ENCODE data around the gene GPR61.

The GPR61 gene

DNA sequence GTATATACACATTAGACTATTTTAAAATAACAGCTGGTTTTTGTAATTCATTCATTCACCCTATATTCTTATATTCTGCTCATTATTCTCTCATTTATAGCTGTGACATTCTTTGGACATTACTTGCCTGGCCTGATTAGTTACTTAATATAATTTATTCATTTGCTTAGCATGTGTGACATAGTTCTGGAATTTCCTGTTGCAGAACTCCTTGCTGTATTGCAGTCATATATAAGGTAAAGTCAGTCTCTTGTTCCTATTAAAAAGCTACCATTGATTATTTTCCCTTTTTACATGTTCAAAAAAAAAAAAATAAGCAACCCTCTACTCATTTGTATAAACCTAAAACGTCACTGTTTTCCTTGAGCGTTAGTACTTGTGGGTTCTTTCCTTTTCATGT lies 55.9 kb downstream of the GPR61 start:
- 84 to 98% methylated on average over 2 of the region's 2 CpGs for WGBS, 2 experiments
- Histone ChIP-seq H3K36me3 (ENCODE audit: control insufficient read depth, insufficient read depth, low read length) (peaks cover 15% of the 10 kb centered on the region), H3K27ac (ENCODE audit: insufficient read depth, low read depth, low read length, poor library complexity, severe bottlenecking) (no peak overlapping the region), H3K9me3 (ENCODE audit: control insufficient read depth, low read length) (no peaks in the 10 kb centered on the region), H3K27me3 (ENCODE audit: control insufficient read depth, insufficient read depth, low read length, poor library complexity, severe bottlenecking) (no peaks in the 10 kb centered on the region), H3K4me3 (ENCODE audit: insufficient read depth, low read depth, low read length) (no peak overlapping the region), H3K4me1 (ENCODE audit: control insufficient read depth, insufficient read depth, low read length) (no peaks in the 10 kb centered on the region)
